Sigmoid colon (tissue), 7 donors: Measurements from ENCODE around the gene TMCC2. TPM values are rescaled to one million over a fixed set of nuclear protein-coding genes. Genes with fewer than 3 reads are reported as not detected.

Experiments
- DNase-seq: peaks from one replicate; pipeline ENCODE4 v3.0.0-alpha.2; 2019
- H3K27ac ChIP-seq, 4 donors: fragments of 200-600 bp; sonication (generic); one replicate each; pipeline ENCODE4 v1.5.1; 2016 to 2019; ENCODE audit warnings: mild to moderate bottlenecking in 1 of 4
- H3K27me3 ChIP-seq, 3 donors: fragments of 200-600 bp; sonication (generic); one replicate each; pipeline ENCODE4 v1.5.1; 2019; ENCODE audit warnings: mild to moderate bottlenecking in 1 of 3
- H3K36me3 ChIP-seq, 4 donors: fragments of 200-600 bp; sonication (generic); one replicate each; pipeline ENCODE4 v1.5.1; 2016 to 2019
- H3K4me1 ChIP-seq, 4 donors: fragments of 200-600 bp; sonication (generic); one replicate each; pipeline ENCODE4 v1.5.1; 2017 to 2019
- H3K4me3 ChIP-seq, 4 donors: fragments of 200-600 bp; sonication (generic); one replicate each; pipeline ENCODE4 v1.5.1; 2017 to 2019; ENCODE audit warnings: mild to moderate bottlenecking in 2 of 4, moderate library complexity in 1 of 4
- H3K9me3 ChIP-seq, 4 donors: fragments of 200-600 bp in 3 of 4; sonication (generic) in 3 of 4; one replicate each; pipeline versions ENCODE4 v1.5.1 to v1.6.1; 2013 to 2019
- CTCF ChIP-seq, 4 experiments: fragments of 450-650 bp in 3 of 4; fragments of 200-600 bp in 1 of 4; IDR thresholded peaks; one replicate each; pipeline ENCODE4 v1.5.1; 2016 to 2019; ENCODE audit warnings: antibody characterized with exemption in 4 of 4, mild to moderate bottlenecking in 3 of 4, moderate library complexity in 2 of 4
- EP300 ChIP-seq, 4 donors: sonication (generic); formaldehyde crosslinking; IDR thresholded peaks; one replicate each; pipeline ENCODE4 v1.6.1; 2017; ENCODE audit warnings: antibody characterized with exemption in 4 of 4
- POLR2A ChIP-seq, 2 donors: fragments of 450-650 bp; IDR thresholded peaks; one replicate each; pipeline ENCODE4 v1.6.1; 2016; ENCODE audit warnings: antibody characterized with exemption in 2 of 2, mild to moderate bottlenecking in 2 of 2, moderate library complexity in 2 of 2
- POLR2AphosphoS5 ChIP-seq, 4 donors: sonication (generic); formaldehyde crosslinking; IDR thresholded peaks; one replicate each; pipeline ENCODE4 v1.6.1; 2017; ENCODE audit warnings: antibody characterized with exemption in 4 of 4
- whole genome bisulfite sequencing, 2 donors: extraction: QIAGEN DNeasy Blood & Tissue Kit; methylation state at CpG; one replicate each; pipeline ENCODE4 v1.1.7; 2013; 5-methylcytosine and 5-hydroxymethylcytosine counted together
- intact Hi-C: fragments of 100-400 bp; cut with DNase I; formaldehyde crosslinking; loops from one replicate; pipeline ENCODE4 v1.15.1; 2023
- polyA plus RNA-seq, 3 donors: library from polyadenylated mRNA; stranded (reverse); fragments of 200-250 nt; gene quantifications; one replicate each; pipeline ENCODE4 v1.2.3, GENCODE V29; 2013
- total RNA-seq, 4 donors: library from RNA; depleted of rRNA; stranded (reverse); fragments of >200 nt; gene quantifications; one replicate each; pipeline ENCODE4 v1.1.0, GENCODE V29; 2016
- donor health status: healthy with polysubstance abuse.
- donor health status: Bipolar disorder and iron deficiency.
- donor health status: healthy.

Gene TMCC2
- total and polyA plus RNA-seq, 7 donors: 1.1 to 6.4 (median 5.2) TPM; not detected in 2

GRCh38 chr1:205186191-205186590 is 41.6 kb upstream of the TMCC2 start:
- no peak for DNase-seq
- no peak overlapping the region for H3K4me3 ChIP-seq
- no peaks in the 10 kb centered on the region for H3K27me3 ChIP-seq
- no peaks in the 10 kb centered on the region for H3K9me3 ChIP-seq
- intact Hi-C loops: no loop called here
- peaks cover 0 to 33% (median 27%) of the 10 kb centered on the region in 4 donors for H3K4me1 ChIP-seq
- peaks cover 0 to 4% (median 0%) of the 10 kb centered on the region in 4 donors for H3K36me3 ChIP-seq
- TF ChIP-seq CTCF (IDR thresholded peaks at IDR 0.05) (no peak), POLR2A (IDR thresholded peaks at IDR 0.05) (no peak), EP300 (IDR thresholded peaks at IDR 0.05) (no peak), POLR2AphosphoS5 (IDR thresholded peaks at IDR 0.05) (no peak)
- no peak overlapping the region for H3K27ac ChIP-seq

GRCh38 chr1:205187420-205187819 is 40.3 kb upstream of the TMCC2 start:
- 96 to 97% methylated on average over 10 of the region's 10 CpGs for WGBS, 2 donors

GRCh38 chr1:205188098-205188497 is 39.6 kb upstream of the TMCC2 start:
- Histone ChIP-seq H3K36me3 (peaks cover 0 to 4% (median 0%) of the 10 kb centered on the region in 4 donors), H3K4me1 (peaks cover 0 to 36% (median 28%) of the 10 kb centered on the region in 4 donors), H3K27ac (no peak overlapping the region), H3K4me3 (no peak overlapping the region), H3K27me3 (no peaks in the 10 kb centered on the region), H3K9me3 (no peaks in the 10 kb centered on the region)
- DNase-seq: no peak
- intact Hi-C loops: no loop called here
- 59 to 75% methylated on average over 2 of the region's 2 CpGs for WGBS, 2 donors
- TF ChIP-seq POLR2A (IDR thresholded peaks at IDR 0.05) (no peak), POLR2AphosphoS5 (IDR thresholded peaks at IDR 0.05) (no peak), EP300 (IDR thresholded peaks at IDR 0.05) (no peak), CTCF (IDR thresholded peaks at IDR 0.05) (no peak)

More at GRCh38 chr1:205187420-205187819, 40.3 kb upstream of the TMCC2 start:
- peaks cover 0 to 41% (median 33%) of the 10 kb centered on the region in 4 donors for H3K4me1 ChIP-seq
- H3K36me3 ChIP-seq: peaks cover 0 to 4% (median 0%) of the 10 kb centered on the region in 4 donors
- intact Hi-C loops: no loop called here
- TF ChIP-seq CTCF (IDR thresholded peaks at IDR 0.05) (no peak), POLR2A (IDR thresholded peaks at IDR 0.05) (no peak)
- DNase-seq: no peak
- H3K9me3 ChIP-seq: no peaks in the 10 kb centered on the region
- no peak overlapping the region for H3K27ac ChIP-seq
- no peak overlapping the region for H3K4me3 ChIP-seq
- H3K27me3 ChIP-seq: no peaks in the 10 kb centered on the region

GRCh38 chr1:205188596-205188995 is 39.1 kb upstream of the TMCC2 start:
- peaks cover 0 to 31% (median 23%) of the 10 kb centered on the region in 4 donors for H3K4me1 ChIP-seq
- DNase-seq: no peak
- no peak overlapping the region for H3K27ac ChIP-seq

More at GRCh38 chr1:205188596-205188995, 39.1 kb upstream of the TMCC2 start:
- H3K36me3 ChIP-seq: peaks cover 0 to 4% (median 0%) of the 10 kb centered on the region in 4 donors
- H3K9me3 ChIP-seq: no peaks in the 10 kb centered on the region
- intact Hi-C loops: no loop called here
- 67 to 87% methylated on average over 2 of the region's 2 CpGs for WGBS, 2 donors
- TF ChIP-seq EP300 (IDR thresholded peaks at IDR 0.05) (no peak), POLR2A (IDR thresholded peaks at IDR 0.05) (no peak), POLR2AphosphoS5 (IDR thresholded peaks at IDR 0.05) (no peak), CTCF (IDR thresholded peaks at IDR 0.05) (no peak)
- H3K4me3 ChIP-seq: no peak overlapping the region
- H3K27me3 ChIP-seq: no peaks in the 10 kb centered on the region
